Smooth muscle cell (in vitro differentiated cells): ENCODE results near the gene STK10. TPM values are rescaled to one million over a fixed set of nuclear protein-coding genes. Genes with fewer than 3 reads are reported as not detected.

ENCODE experiments used
- DNase-seq: peaks from one replicate; lab custom pipeline; 2025; ENCODE audit not compliant: unreplicated experiment; lab: John Stamatoyannopoulos, UW
- H2AFZ ChIP-seq: fragments of 200-600 bp; sonication (generic); 2 replicates; pipeline ENCODE4 v1.6.0; 2016; ENCODE audit warnings: antibody characterized with exemption, low read depth, mild to moderate bottlenecking
- H3F3A ChIP-seq: fragments of 200-600 bp; sonication (generic); 2 replicates; pipeline ENCODE4 v1.6.0; 2017; ENCODE audit warnings: antibody characterized with exemption, low read depth
- H3K27ac ChIP-seq: fragments of 200-600 bp; sonication (generic); 2 replicates; pipeline ENCODE4 v1.5.1; 2016; ENCODE audit warnings: low read depth, mild to moderate bottlenecking
- H3K27me3 ChIP-seq: fragments of 200-600 bp; sonication (generic); 2 replicates; pipeline ENCODE4 v1.6.1; 2016; ENCODE audit warnings: low read depth, mild to moderate bottlenecking
- H3K36me3 ChIP-seq: fragments of 200-600 bp; sonication (generic); 2 replicates; pipeline ENCODE4 v1.5.1; 2016; ENCODE audit warnings: low read depth
- H3K4me1 ChIP-seq: fragments of 200-600 bp; sonication (generic); 2 replicates; pipeline ENCODE4 v1.5.1; 2016; ENCODE audit warnings: low read depth
- H3K4me2 ChIP-seq: fragments of 200-600 bp; sonication (generic); 2 replicates; pipeline ENCODE4 v1.6.0; 2016; ENCODE audit warnings: mild to moderate bottlenecking
- H3K4me3 ChIP-seq: fragments of 200-600 bp; sonication (generic); 2 replicates; pipeline ENCODE4 v1.5.1; 2016; ENCODE audit warnings: mild to moderate bottlenecking
- H3K79me2 ChIP-seq: fragments of 200-600 bp; sonication (generic); 2 replicates; pipeline ENCODE4 v1.6.0; 2016; ENCODE audit warnings: low read depth, mild to moderate bottlenecking
- H3K9ac ChIP-seq: fragments of 200-600 bp; sonication (generic); 2 replicates; pipeline ENCODE4 v1.6.0; 2016; ENCODE audit warnings: low read depth
- H3K9me3 ChIP-seq: fragments of 200-600 bp; sonication (generic); replicated peaks from 2 replicates; pipeline ENCODE4 v1.5.1; 2016; ENCODE audit warnings: low read depth
- H4K20me1 ChIP-seq: fragments of 200-600 bp; sonication (generic); 2 replicates; pipeline ENCODE4 v1.6.0; 2016; ENCODE audit warnings: low read depth
- WGBS: methylation state at CpG from one replicate; pipeline ENCODE4 v1.1.7; 2016; ENCODE audit warnings: low lambda C conversion rate; 5-methylcytosine and 5-hydroxymethylcytosine counted together
- polyA plus RNA-seq: library from polyadenylated mRNA; unstranded; fragments of >200 nt; fragmentation: Nextera tagmentation; extraction: Ambion mirVana; gene quantifications from 2 replicates; pipeline ENCODE4 v1.2.1, GENCODE V29; 2016
- total RNA-seq: library from RNA; depleted of rRNA; stranded (reverse); fragments of >200 nt; gene quantifications from 2 replicates; pipeline ENCODE4 v1.2.3, GENCODE V29; 2014
- TF ChIP-seq, protein P1 (sequence below): fragments of 200-600 bp; sonication (generic); IDR thresholded peaks from 2 replicates; pipeline ENCODE4 v1.5.1; 2017; ENCODE audit warnings: borderline replicate concordance, mild to moderate bottlenecking, antibody characterized with exemption; ENCODE audit not compliant: insufficient read depth, poor library complexity, severe bottlenecking

STK10 gene
- total RNA-seq (10.8 and 26.0 TPM in 2 replicates), polyA plus RNA-seq (10.7 and 15.5 TPM in 2 replicates)

DNA sequence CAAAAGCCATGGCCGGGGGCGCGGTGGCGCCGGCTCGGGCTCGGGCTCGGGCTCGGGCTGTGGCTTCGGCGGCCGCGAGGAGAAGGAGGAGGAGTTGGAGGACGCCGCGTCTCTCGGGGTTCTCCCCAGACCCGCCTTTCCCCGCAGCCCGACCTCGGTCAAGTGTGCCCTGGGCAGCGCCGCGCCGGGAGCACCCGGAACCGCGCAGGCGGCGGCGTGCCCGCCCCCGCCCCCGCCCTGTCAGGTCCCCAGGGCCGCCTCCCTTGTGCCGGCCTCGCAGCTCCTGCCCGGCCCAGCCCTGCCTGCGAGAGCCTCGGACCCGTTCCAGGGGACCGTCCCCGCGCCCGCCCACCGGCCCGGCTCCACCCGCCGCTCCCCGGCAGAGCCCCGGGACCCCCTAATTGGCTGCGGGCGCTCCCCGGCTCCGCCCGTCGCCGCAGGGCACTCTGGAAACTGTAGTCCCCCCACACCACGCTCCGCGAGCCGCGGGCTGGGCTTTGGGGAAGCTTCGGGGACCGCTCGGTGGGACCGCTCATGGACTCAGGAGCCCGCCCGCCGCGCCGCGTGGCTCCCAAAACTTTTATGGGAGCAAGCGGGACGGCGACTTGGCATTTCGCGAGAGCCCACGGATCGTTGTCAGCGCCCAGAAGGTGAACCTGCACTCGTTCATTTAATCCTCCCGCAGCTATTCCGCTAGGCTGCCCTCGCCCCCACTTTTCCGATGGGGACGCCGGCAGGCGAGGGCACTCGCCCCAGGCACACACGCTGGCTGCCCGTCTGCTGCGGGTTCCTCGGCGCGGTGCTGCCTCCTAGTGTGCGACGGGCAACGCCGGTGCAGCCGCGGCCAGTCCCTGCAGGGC is at the start of gene STK10:
STK10 (minus strand) TSS at position 192 of the 860 bp plus-strand sequence; CDS start at position 10, 182 bp downstream.
- Histone ChIP-seq H3K27ac (peak within 1 kb of the TSS; percentile 73), H3K4me3 (peak within 1 kb of the TSS; percentile 69), H3K79me2 (peaks cover 27% of the 10 kb centered on the region), H3K9me3 (no peaks in the 10 kb centered on the region), H3K27me3 (no peaks in the 10 kb centered on the region), H3K36me3 (no peaks in the 10 kb centered on the region), H2AFZ (peak within 1 kb of the TSS; percentile 86), H3K4me2 (peak within 1 kb of the TSS; percentile 92), H3K4me1 (peaks cover 14% of the 10 kb centered on the region), H4K20me1 (peaks cover 8% of the 10 kb centered on the region), H3F3A (peaks cover 13% of the 10 kb centered on the region), H3K9ac (peak within 1 kb of the TSS; percentile 64)
- TF ChIP-seq, protein P1, sequence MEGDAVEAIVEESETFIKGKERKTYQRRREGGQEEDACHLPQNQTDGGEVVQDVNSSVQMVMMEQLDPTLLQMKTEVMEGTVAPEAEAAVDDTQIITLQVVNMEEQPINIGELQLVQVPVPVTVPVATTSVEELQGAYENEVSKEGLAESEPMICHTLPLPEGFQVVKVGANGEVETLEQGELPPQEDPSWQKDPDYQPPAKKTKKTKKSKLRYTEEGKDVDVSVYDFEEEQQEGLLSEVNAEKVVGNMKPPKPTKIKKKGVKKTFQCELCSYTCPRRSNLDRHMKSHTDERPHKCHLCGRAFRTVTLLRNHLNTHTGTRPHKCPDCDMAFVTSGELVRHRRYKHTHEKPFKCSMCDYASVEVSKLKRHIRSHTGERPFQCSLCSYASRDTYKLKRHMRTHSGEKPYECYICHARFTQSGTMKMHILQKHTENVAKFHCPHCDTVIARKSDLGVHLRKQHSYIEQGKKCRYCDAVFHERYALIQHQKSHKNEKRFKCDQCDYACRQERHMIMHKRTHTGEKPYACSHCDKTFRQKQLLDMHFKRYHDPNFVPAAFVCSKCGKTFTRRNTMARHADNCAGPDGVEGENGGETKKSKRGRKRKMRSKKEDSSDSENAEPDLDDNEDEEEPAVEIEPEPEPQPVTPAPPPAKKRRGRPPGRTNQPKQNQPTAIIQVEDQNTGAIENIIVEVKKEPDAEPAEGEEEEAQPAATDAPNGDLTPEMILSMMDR, result peak; percentile 82
- 1% methylated on average over 75 of the region's 102 CpGs for WGBS
- peak; percentile 85 for DNase-seq

DNA sequence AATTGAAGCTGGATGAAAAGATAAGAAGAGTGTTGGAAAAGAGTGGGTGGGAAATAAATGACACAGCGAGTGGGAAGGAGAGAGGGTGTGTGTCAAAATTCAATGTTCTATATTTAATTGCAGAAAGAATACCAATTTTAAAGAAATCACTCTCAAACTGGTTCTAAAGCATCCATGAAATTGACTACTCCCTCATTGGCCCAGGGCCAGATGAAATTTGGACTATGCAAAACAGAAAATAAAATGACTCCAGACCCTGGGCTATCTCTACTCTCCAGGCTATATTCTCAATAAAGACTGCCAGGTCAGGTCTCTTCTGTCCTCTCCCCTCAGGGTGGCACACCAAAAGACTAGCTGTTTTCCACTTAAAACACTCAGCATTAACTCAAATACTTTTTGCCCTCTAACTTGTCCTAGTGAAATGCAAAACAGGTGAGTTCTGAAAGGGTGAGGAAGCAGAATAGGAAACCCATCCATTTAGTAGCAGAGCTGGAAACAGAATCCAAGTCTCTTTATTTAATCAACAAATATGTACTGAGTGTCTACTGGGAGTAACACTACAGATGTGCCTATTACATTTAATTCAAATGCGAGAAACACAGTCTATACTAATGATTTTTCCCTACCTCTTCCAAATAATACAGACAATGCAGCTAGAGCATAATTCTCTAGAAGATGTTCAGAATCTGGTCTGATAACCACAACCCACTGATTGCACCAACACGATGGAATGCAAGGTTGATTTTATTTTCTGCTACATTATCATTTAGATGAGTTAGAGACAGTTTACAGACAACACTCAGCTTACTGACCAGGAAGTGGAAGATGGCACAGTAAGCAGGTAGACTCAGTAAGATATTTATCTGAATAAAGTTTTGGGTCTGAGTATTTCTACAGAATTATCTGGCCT is 48.1 kb upstream of the STK10 start:
- H3K4me3 ChIP-seq, result no peak overlapping the region
- H3K79me2 ChIP-seq, result peaks cover 76% of the 10 kb centered on the region
- WGBS, result 90% methylated on average over 3 of the region's 3 CpGs
- H3K4me1 ChIP-seq, result peaks cover 13% of the 10 kb centered on the region
- no peak overlapping the region for H3K27ac ChIP-seq
- no peak overlapping the region for H2AFZ ChIP-seq
- H3K4me2 ChIP-seq, result no peak overlapping the region
- H4K20me1 ChIP-seq, result peaks cover 84% of the 10 kb centered on the region
- no peaks in the 10 kb centered on the region for H3K9me3 ChIP-seq
- H3K9ac ChIP-seq, result no peak overlapping the region
- no peak for DNase-seq
- H3K36me3 ChIP-seq, result peaks cover 6% of the 10 kb centered on the region
- H3K27me3 ChIP-seq, result no peaks in the 10 kb centered on the region
- TF ChIP-seq, protein P1, result no peak
- H3F3A ChIP-seq, result no peaks in the 10 kb centered on the region

DNA sequence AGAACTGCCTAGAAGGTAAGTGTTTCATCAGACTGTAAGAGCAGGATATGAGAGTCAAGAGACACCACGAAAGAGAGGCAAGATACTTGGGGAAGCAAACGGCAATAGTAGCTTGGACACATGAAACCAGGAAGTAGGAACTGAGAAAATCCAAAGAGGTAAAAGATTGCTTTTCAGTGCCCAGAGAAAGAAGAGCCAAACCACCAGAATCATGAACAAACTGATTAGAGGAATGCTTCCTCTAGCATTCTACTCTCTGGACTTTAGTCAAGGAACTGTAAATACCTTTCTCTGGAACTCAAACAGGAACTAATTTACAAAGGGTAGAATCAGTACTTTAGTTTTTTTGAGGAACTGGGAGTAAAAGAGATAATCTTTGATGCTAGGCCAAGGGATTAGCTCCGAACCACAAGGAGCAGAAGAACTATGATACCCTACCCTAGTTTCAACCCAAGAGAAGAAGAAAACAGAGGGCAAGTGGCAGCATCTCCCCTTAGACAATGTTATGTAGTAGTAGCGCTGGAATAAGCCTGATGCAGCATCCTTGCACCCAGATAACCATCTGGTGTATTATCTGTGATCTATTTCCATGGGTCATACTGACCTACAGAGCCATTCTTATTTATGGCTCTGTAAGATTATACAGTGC is 47.2 kb upstream of the STK10 start:
- Histone ChIP-seq H2AFZ (no peak overlapping the region), H3K4me3 (peak overlapping the region; percentile 10), H3F3A (no peaks in the 10 kb centered on the region), H3K27me3 (no peaks in the 10 kb centered on the region), H3K9me3 (no peaks in the 10 kb centered on the region), H3K36me3 (peaks cover 8% of the 10 kb centered on the region), H3K9ac (no peak overlapping the region), H4K20me1 (peaks cover 82% of the 10 kb centered on the region), H3K79me2 (peaks cover 71% of the 10 kb centered on the region), H3K4me2 (no peak overlapping the region), H3K27ac (no peak overlapping the region), H3K4me1 (peaks cover 13% of the 10 kb centered on the region)
- WGBS, result 80% methylated on average over 4 of the region's 4 CpGs
- no peak for DNase-seq
- TF ChIP-seq, protein P1, result no peak
